NT2/D1 (cell line): ENCODE results near the gene ZNF565.

Experiments
- DNase-seq: peaks from one replicate; pipeline ENCODE4 v3.0.0-alpha.2; 2011; ENCODE audit warnings: low read depth, low spot score
- H3K27me3 ChIP-seq: 2 replicates; pipeline ENCODE4 v1.6.0; 2011; ENCODE audit warnings: mild to moderate bottlenecking; ENCODE audit not compliant: insufficient read length, insufficient read depth
- H3K36me3 ChIP-seq: 2 replicates; pipeline ENCODE4 v1.6.1; 2011; ENCODE audit warnings: mild to moderate bottlenecking, low read length, mixed read lengths; ENCODE audit not compliant: insufficient read depth, insufficient read length
- H3K4me1 ChIP-seq: 2 replicates; pipeline ENCODE4 v1.5.1; 2011; ENCODE audit not compliant: insufficient read depth, insufficient read length
- H3K4me3 ChIP-seq: 2 replicates; pipeline ENCODE4 v1.5.1; 2011; ENCODE audit warnings: low read depth; ENCODE audit not compliant: insufficient read length
- H3K9ac ChIP-seq: 2 replicates; pipeline ENCODE4 v1.6.0; 2011; ENCODE audit warnings: low read depth; ENCODE audit not compliant: insufficient read length
- H3K9me3 ChIP-seq: 2 replicates; pipeline ENCODE4 v1.5.1; 2011; ENCODE audit warnings: mild to moderate bottlenecking, low read length; ENCODE audit not compliant: insufficient read depth
- SUZ12 ChIP-seq: IDR thresholded peaks from 2 replicates; pipeline ENCODE4 v1.6.1; 2011; ENCODE audit not compliant: insufficient read length, insufficient read depth; ENCODE audit errors: extremely low read depth
- YY1 ChIP-seq: IDR thresholded peaks from 2 replicates; pipeline ENCODE4 v1.6.1; 2011; ENCODE audit not compliant: insufficient read length, insufficient read depth
- ZNF274 ChIP-seq: IDR thresholded peaks from 2 replicates; pipeline ENCODE4 v1.6.1; 2011; ENCODE audit warnings: mild to moderate bottlenecking, low read depth, low read length

ZNF565 gene

DNA sequence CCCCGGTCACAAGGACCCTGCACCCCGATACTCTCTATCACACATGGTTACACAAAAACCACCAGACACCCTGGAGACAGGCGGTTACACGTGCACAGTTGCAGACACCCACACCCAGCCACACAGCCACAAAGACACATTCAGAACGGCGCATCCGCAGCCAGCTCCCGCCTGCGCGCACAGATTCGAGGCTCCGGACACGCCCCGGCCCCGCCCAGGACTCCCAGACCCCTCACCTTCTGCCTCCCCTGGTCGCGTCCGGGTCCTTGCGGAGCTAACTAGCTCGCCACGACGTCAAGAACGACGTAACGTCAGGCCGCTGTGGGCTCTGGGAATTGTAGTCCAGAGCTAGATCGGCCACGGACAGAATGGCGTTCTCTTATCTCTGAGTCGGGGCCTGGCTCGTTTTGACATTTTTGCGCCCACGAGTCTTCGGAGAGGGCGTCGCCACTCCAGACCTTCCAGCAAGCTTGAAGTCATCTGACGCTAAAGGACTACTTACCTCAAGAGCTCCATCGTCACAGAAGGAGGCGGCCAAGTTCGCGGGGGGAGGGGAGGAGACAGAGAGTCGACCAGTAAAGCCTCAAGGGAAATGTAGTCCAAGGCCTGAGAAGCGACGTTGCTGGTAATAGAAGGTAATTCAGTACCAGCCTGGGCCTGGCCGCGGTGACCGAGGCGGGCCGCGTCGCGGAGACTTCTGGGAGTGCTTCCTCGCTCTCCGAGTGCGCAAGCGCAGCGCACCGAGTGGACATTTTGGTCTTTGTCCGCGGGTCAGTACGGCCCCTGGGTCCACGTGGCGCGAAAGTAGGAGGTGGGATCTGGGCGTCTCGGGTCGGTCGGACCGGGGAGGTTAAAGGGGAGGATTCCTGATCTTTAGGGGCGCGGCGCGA, at the start of gene ZNF565, which contains the start of gene ZNF146:
Gene ZNF565 (minus strand): TSS at position 280 of the 890 bp plus-strand sequence. CDS start 12,680 bp downstream, outside the sequence.
Gene ZNF146 (plus strand): TSS at position 721 of the 890 bp plus-strand sequence. CDS start 21,335 bp downstream, outside the sequence.
- TF ChIP-seq ZNF274 (no peak), YY1 (no peak)
- H3K27me3 ChIP-seq, result no peaks in the 10 kb centered on the region
- peaks cover 2% of the 10 kb centered on the region for H3K4me1 ChIP-seq
- H3K4me3 ChIP-seq, result peak within 1 kb of the TSS; percentile 98
- H3K9ac ChIP-seq, result peak within 1 kb of the TSS; percentile 94
- H3K9me3 ChIP-seq, result no peaks in the 10 kb centered on the region
- H3K36me3 ChIP-seq, result peaks cover 9% of the 10 kb centered on the region
- peak; percentile 94 for DNase-seq

DNA sequence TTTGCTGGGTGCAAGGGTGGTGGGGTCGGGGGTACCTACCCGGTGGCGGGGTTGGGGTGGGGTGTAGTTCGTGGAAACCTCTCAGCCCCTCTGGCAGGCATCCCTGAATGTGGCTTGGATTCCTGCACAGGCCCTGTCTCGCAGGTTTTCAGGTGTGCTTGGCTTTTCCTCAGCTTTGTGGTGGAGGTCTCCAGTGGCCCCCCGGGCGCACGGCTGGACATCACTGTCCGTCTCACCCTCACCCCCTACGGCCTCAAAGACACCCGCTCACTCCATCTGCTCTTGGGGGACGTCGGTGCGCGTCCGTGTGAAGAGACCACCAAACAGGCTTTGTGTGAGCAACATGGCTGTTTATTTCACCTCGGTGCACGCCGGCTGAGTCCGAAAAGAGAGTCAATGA, 44.7 kb upstream of the ZNF565 start:
- no peaks in the 10 kb centered on the region for H3K36me3 ChIP-seq
- no peak overlapping the region for H3K9ac ChIP-seq
- H3K27me3 ChIP-seq, result no peaks in the 10 kb centered on the region
- TF ChIP-seq YY1 (no peak), ZNF274 (no peak), SUZ12 (no peak)
- H3K4me3 ChIP-seq, result no peak overlapping the region
- no peaks in the 10 kb centered on the region for H3K4me1 ChIP-seq
- H3K9me3 ChIP-seq, result no peaks in the 10 kb centered on the region
- DNase-seq, result no peak

DNA sequence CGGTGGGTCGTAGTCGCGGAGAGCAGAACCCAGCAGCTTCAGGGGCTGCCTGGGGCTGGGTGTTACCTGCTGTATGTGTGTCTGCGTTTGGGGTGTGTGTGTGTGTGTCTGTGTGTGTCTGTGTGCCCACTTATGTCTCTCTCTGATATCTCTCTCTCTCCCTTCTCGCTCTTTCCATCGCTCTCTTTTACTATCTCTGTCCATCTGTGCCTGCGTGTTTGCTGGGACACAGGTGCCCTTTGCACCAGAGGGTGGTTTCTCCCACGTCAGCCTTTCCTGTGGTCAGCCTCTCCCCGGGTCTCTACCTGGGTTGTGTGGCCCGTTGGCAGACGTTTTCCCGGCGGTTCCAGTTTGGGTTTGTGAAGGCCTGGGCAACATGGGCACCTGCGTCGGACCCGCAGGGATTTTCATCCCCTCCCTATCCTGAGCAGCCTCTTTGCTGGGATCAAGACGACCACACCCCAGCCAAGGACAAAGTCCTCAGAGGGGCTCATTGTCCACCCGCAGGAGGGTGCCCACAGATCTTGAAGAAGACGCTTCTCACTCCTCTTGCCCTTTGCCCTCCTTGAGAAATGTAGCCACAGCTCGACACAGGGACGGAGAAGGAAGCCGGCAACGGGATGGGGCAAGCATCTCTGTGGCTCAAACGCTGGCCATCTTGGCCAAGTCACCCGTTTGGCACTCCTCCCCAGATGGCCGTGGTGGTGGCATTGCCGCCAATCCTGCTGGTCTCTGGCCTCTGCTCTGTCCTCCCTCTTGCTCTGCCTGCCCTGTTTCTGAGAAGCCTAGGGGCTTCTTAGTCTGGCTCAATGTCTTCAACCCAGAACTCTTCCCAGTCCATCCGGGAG, 43.8 kb upstream of the ZNF565 start:
- no peaks in the 10 kb centered on the region for H3K9me3 ChIP-seq
- no peaks in the 10 kb centered on the region for H3K4me1 ChIP-seq
- no peaks in the 10 kb centered on the region for H3K27me3 ChIP-seq
- H3K4me3 ChIP-seq, result no peak overlapping the region
- no peak for DNase-seq
- TF ChIP-seq SUZ12 (no peak), ZNF274 (no peak)
- no peak overlapping the region for H3K9ac ChIP-seq
- no peaks in the 10 kb centered on the region for H3K36me3 ChIP-seq

DNA sequence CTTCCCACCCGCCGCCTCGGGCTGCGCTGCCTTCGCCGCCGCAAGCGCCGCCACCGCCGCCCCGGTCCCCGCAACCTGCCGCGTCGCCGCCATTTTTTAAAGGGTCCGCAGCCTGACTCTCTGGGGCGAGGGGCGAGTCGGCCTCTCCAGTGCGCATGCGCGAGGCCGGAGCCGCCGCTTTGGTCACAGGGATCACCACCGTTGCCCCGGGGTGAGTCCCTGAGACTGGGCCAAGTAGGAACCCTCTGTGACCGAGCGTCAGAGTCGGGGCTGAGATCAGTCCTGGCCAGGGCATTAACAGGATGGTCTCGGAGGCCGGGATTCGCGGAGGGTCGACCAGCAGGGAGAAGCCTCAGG, 43.0 kb upstream of the ZNF565 start:
- no peaks in the 10 kb centered on the region for H3K4me1 ChIP-seq
- H3K27me3 ChIP-seq, result no peaks in the 10 kb centered on the region
- no peak for DNase-seq
- H3K36me3 ChIP-seq, result no peaks in the 10 kb centered on the region
- no peaks in the 10 kb centered on the region for H3K9me3 ChIP-seq
- TF ChIP-seq YY1 (no peak), ZNF274 (no peak), SUZ12 (no peak)
- H3K4me3 ChIP-seq, result no peak overlapping the region
- no peak overlapping the region for H3K9ac ChIP-seq

DNA sequence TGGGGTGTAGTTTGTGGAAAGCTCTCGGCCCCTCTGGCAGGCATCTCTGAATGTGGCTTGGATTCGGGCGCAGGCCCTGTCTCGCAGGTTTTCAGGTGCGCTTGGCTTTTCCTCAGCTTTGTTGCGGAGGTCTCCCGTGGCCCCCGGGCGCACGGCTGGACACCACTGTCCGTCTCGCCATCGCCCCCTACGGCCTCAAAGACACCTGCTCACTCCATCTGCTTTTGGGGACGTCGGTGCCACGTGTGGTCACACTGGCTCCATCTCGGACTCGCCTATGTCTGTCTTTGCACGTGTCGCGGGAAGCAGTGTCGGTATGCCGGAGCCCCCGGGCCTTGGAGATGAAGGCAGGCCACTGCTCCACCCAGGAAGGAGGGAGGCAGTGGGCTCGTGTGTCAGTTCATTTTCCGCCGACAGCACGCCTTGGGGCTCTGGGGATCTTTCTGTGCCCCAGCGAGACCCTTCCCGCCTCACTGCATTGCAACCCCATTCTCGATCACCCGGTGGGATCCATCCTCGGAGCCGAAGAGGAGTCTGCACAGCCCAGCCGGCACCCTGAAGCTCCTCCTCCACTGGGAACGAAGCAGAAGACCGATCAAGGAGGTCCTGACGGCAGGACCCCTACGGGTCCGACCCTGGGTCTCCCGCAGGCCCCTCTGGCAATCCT, 42.5 kb upstream of the ZNF565 start:
- no peak overlapping the region for H3K9ac ChIP-seq

DNA sequence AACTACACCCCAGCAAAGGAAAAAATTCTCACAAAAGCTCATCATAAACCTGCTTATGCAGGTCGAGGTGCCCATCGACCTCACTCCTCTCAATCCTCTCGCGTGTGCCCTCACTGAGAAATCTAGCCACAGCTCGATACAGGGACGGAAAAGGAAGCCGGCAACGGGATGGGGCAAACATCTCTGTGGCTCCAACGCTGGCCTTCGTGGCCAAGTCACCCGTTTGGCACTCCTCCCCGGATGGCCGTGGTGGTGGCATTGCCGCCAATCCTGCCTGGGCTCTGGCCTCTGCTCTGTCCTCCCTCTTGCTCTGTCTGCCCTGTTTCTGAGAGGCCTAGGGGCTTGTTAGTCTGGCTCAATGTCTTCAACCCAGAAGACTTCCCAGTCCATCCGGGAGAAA, 41.6 kb upstream of the ZNF565 start:
- Histone ChIP-seq H3K4me3 (no peak overlapping the region), H3K9ac (no peak overlapping the region), H3K9me3 (no peaks in the 10 kb centered on the region), H3K27me3 (no peaks in the 10 kb centered on the region), H3K36me3 (no peaks in the 10 kb centered on the region), H3K4me1 (no peaks in the 10 kb centered on the region)
- TF ChIP-seq SUZ12, result no peak
- no peak for TF ChIP-seq YY1
- no peak for TF ChIP-seq ZNF274
- no peak for DNase-seq

More for the DNA sequence above, 42.5 kb upstream of the ZNF565 start:
- no peak for TF ChIP-seq YY1
- Histone ChIP-seq H3K4me1 (no peaks in the 10 kb centered on the region), H3K9me3 (no peaks in the 10 kb centered on the region), H3K4me3 (no peak overlapping the region), H3K36me3 (no peaks in the 10 kb centered on the region), H3K27me3 (no peaks in the 10 kb centered on the region)
- DNase-seq, result no peak

DNA sequence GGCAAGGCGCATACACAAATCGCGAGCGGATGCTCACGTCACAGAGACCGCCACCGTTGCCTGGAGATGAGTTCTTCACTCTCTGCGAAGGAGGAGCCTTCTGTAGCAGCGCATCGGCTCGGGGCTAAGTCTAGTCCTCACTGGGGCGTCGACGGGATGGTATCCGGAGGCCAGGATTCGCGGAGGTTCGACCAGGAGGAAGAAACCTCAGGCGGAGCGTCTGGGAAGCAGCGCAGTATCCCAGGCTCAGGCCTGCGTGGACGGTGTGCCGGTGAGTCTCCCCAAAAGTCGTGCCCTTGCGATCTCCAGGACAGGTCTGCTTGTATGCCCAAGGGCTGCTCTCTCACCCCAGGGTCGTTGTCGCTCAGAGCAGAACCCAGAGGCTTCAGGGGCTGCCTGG, 40.9 kb upstream of the ZNF565 start:
- TF ChIP-seq YY1, result no peak
- no peak for TF ChIP-seq ZNF274
- no peak for TF ChIP-seq SUZ12
- no peak overlapping the region for H3K4me3 ChIP-seq
- no peaks in the 10 kb centered on the region for H3K4me1 ChIP-seq
- H3K36me3 ChIP-seq, result no peaks in the 10 kb centered on the region
- peak overlapping the region; percentile 32 for H3K9ac ChIP-seq
- no peaks in the 10 kb centered on the region for H3K27me3 ChIP-seq
- no peaks in the 10 kb centered on the region for H3K9me3 ChIP-seq
- no peak for DNase-seq
